HCT116 (cell line): ENCODE data around the gene AUTS2. TPM values are rescaled to one million over a fixed set of nuclear protein-coding genes. Genes with fewer than 3 reads are reported as not detected.

Experiments used
- ATAC-seq: fragments of 200-7000 bp; cut with Tn5 transposase; 2 replicates; pipeline ENCODE4 v1.9.1; 2020; ENCODE audit warnings: mild to moderate bottlenecking, moderate library complexity
- BruUV-seq: library from RNA; stranded (reverse); fragments of 400-500 nt; replicated peaks from 2 replicates; lab custom pipeline; 2021; lab: Mats Ljungman, UMichigan
- CTCF ChIA-PET: fragments of 300-600 bp; sonication (Branson Sonifier 250); formaldehyde crosslinking; loops from one replicate; lab custom pipeline; 2021; ENCODE audit warnings: antibody characterized with exemption; lab: Charles Lee
- POLR2A ChIA-PET: fragments of 300-600, 350-600 bp; sonication (Branson Sonifier 250); formaldehyde crosslinking; loops from one replicate; lab custom pipeline; 2021; ENCODE audit warnings: antibody characterized with exemption; lab: Charles Lee
- RAD21 ChIA-PET, 2 experiments: fragments of 300-600 bp; sonication (Branson Sonifier 250); formaldehyde crosslinking; loops; one replicate each; lab custom pipeline; 2023; ENCODE audit warnings: low total read pairs in 2 of 2; ENCODE audit not compliant: uncharacterized antibody in 2 of 2, unreplicated experiment in 2 of 2, low non-redundant PET in 1 of 2; lab: Charles Lee
- DNase-seq: peaks from one replicate; pipeline ENCODE4 v3.0.0-alpha.2; 2010; ENCODE audit warnings: low read depth, low spot score
- H2AFZ ChIP-seq: fragments of 200-600 bp; shearing (Covaris generic), sonication (generic); 2 replicates; pipeline ENCODE4 v1.6.1; 2017; ENCODE audit warnings: low read depth, mixed run types, mixed read lengths, antibody characterized with exemption, low read length; ENCODE audit not compliant: poor library complexity, severe bottlenecking
- H3K27ac ChIP-seq: 2 replicates; pipeline ENCODE4 v1.5.1; 2012; ENCODE audit warnings: low read depth, low read length
- H3K27me3 ChIP-seq: fragments of 200-600 bp; sonication (generic); 2 replicates; pipeline ENCODE4 v1.6.1; 2016; ENCODE audit warnings: mixed run types, low read length, mixed read lengths; ENCODE audit not compliant: insufficient read depth
- H3K36me3 ChIP-seq, 2 experiments: fragments of 200-500 bp in 1 of 2; fragments of 200-600 bp in 1 of 2; sonication (Bioruptor generic) in 1 of 2; sonication (generic) in 1 of 2; 2 replicates each; pipeline versions ENCODE4 v1.5.1 to v1.6.1; 2014 to 2016; ENCODE audit warnings: low read length in 2 of 2, inconsistent platforms in 1 of 2, mixed read lengths in 1 of 2, mixed run types in 1 of 2; ENCODE audit not compliant: insufficient read depth in 2 of 2, control insufficient read depth in 1 of 2
- H3K4me1 ChIP-seq, 2 experiments: fragments of 200-600 bp in 1 of 2; sonication (generic) in 1 of 2; 2 replicates each; pipeline versions ENCODE4 v1.5.1 to v1.6.1; 2012 to 2017; ENCODE audit warnings: low read length in 2 of 2, inconsistent platforms in 1 of 2, mild to moderate bottlenecking in 1 of 2, mixed read lengths in 1 of 2, mixed run types in 1 of 2, moderate library complexity in 1 of 2; ENCODE audit not compliant: insufficient read depth in 2 of 2, control insufficient read depth in 1 of 2
- H3K4me2 ChIP-seq: fragments of 200-600 bp; sonication (generic); 2 replicates; pipeline ENCODE4 v1.6.1; 2017; ENCODE audit warnings: mixed run types, low read length, mixed read lengths
- H3K4me3 ChIP-seq, 2 experiments: fragments of 200-600 bp in 1 of 2; sonication (generic) in 1 of 2; replicated peaks in 1 of 2; 2 replicates each; pipeline ENCODE4 v1.5.1; 2011 to 2016; ENCODE audit warnings: low read length in 2 of 2, control low read depth in 1 of 2, low read depth in 1 of 2, mild to moderate bottlenecking in 1 of 2, mixed read lengths in 1 of 2, mixed run types in 1 of 2
- H3K79me2 ChIP-seq: fragments of 200-600 bp; sonication (generic); 2 replicates; pipeline ENCODE4 v1.6.1; 2017; ENCODE audit warnings: mild to moderate bottlenecking, mixed run types, low read length, moderate library complexity, mixed read lengths; ENCODE audit not compliant: insufficient read depth
- H3K9ac ChIP-seq: fragments of 200-600 bp; sonication (generic); 2 replicates; pipeline ENCODE4 v1.6.1; 2016; ENCODE audit warnings: low read length, mixed read lengths
- H3K9me2 ChIP-seq: fragments of 200-600 bp; sonication (generic), shearing (Covaris generic); 2 replicates; pipeline ENCODE4 v1.6.1; 2017; ENCODE audit warnings: mixed run types, mild to moderate bottlenecking, moderate library complexity; ENCODE audit not compliant: insufficient read depth
- H3K9me3 ChIP-seq, 2 experiments: fragments of 200-500 bp in 1 of 2; fragments of 200-600 bp in 1 of 2; sonication (Bioruptor generic) in 1 of 2; sonication (generic) in 1 of 2; 2 replicates each; pipeline ENCODE4 v1.6.1; 2014 to 2017; ENCODE audit warnings: low read length in 2 of 2, mixed read lengths in 2 of 2, inconsistent platforms in 1 of 2, low read depth in 1 of 2, mild to moderate bottlenecking in 1 of 2, mixed run types in 1 of 2, moderate library complexity in 1 of 2; ENCODE audit not compliant: control insufficient read depth in 1 of 2, insufficient read depth in 1 of 2
- H4K20me1 ChIP-seq: fragments of 200-600 bp; sonication (generic), shearing (Covaris generic); 2 replicates; pipeline ENCODE4 v1.6.1; 2017; ENCODE audit warnings: mixed run types, mild to moderate bottlenecking, moderate library complexity; ENCODE audit not compliant: insufficient read depth
- CBX3 ChIP-seq: IDR thresholded peaks from 2 replicates; pipeline ENCODE4 v1.6.1; 2012; ENCODE audit warnings: low read depth
- CEBPB ChIP-seq: IDR thresholded peaks from 2 replicates; pipeline ENCODE4 v1.6.1; 2012; ENCODE audit warnings: low read depth
- CTCF ChIP-seq, 3 experiments: fragments of 200-600 bp in 1 of 3; sonication (generic) in 1 of 3; IDR thresholded peaks in 2 of 3; conservative IDR thresholded peaks in 1 of 3; 2 replicates each; pipeline ENCODE4 v1.5.1; 2012 to 2017; ENCODE audit warnings: low read depth in 2 of 3, low read length in 2 of 3, antibody characterized with exemption in 1 of 3, borderline replicate concordance in 1 of 3, control low read depth in 1 of 3, mild to moderate bottlenecking in 1 of 3, mixed read lengths in 1 of 3, mixed run types in 1 of 3, moderate library complexity in 1 of 3; ENCODE audit not compliant: insufficient read depth in 1 of 3
- EGR1 ChIP-seq: IDR thresholded peaks from 2 replicates; pipeline ENCODE4 v1.6.1; 2012; ENCODE audit warnings: low read depth
- ELF1 ChIP-seq: IDR thresholded peaks from 2 replicates; pipeline ENCODE4 v1.6.1; 2012; ENCODE audit warnings: low read depth, borderline replicate concordance
- EZH2 ChIP-seq: fragments of 200-600 bp; sonication (generic); IDR thresholded peaks from 2 replicates; pipeline ENCODE4 v1.6.1; 2017; ENCODE audit warnings: antibody characterized with exemption, mixed run types
- FOSL1 ChIP-seq: IDR thresholded peaks from 2 replicates; pipeline ENCODE4 v1.6.1; 2012; ENCODE audit warnings: low read depth
- JUND ChIP-seq: IDR thresholded peaks from 2 replicates; pipeline ENCODE4 v1.6.1; 2012
- MAX ChIP-seq: IDR thresholded peaks from 2 replicates; pipeline ENCODE4 v1.6.1; 2012
- POLR2AphosphoS5 ChIP-seq: IDR thresholded peaks from 2 replicates; pipeline ENCODE4 v1.6.1; 2011; ENCODE audit warnings: mild to moderate bottlenecking, low read depth, low read length, moderate library complexity
- RAD21 ChIP-seq: IDR thresholded peaks from 2 replicates; pipeline ENCODE4 v1.6.1; 2012; ENCODE audit warnings: low read depth, mild to moderate bottlenecking
- SP1 ChIP-seq: IDR thresholded peaks from 2 replicates; pipeline ENCODE4 v1.6.1; 2012; ENCODE audit warnings: low read depth
- YY1 ChIP-seq: IDR thresholded peaks from 2 replicates; pipeline ENCODE4 v1.6.1; 2011; ENCODE audit warnings: low read length, low read depth, moderate library complexity, mild to moderate bottlenecking; ENCODE audit not compliant: insufficient replicate concordance; ENCODE audit errors: extremely low read depth
- ZBTB33 ChIP-seq: IDR thresholded peaks from 2 replicates; pipeline ENCODE4 v1.6.1; 2011; ENCODE audit warnings: mild to moderate bottlenecking, low read length, moderate library complexity; ENCODE audit not compliant: insufficient replicate concordance; ENCODE audit errors: extremely low read depth
- ZFX ChIP-seq: fragments of 450-650 bp; IDR thresholded peaks from 2 replicates; pipeline ENCODE4 v1.6.1; 2017
- intact Hi-C: fragments of 100-400 bp; cut with micrococcal nuclease; formaldehyde crosslinking; loops from 2 replicates; pipeline ENCODE4 v1.10.0; 2022
- total RNA-seq: library from RNA; stranded (reverse); gene quantifications from one replicate; pipeline ENCODE4 v1.2.1, GENCODE V29; 2021; ENCODE audit not compliant: unreplicated experiment

The AUTS2 gene
- total RNA-seq, 1 experiment from 2014 or later: 0.93 TPM

GRCh38 chr7:70797109-70797514 lies 1198.8 kb downstream of the AUTS2 start:
- BruUV-seq: no TSS peak
- Histone ChIP-seq H4K20me1 (no peaks in the 10 kb centered on the region), H3K9me3 (peaks cover 5 to 17% of the 10 kb centered on the region in 2 experiments; a peak in 2 of 4 replicates), H3K4me1 (no peaks in the 10 kb centered on the region), H2AFZ (no peak overlapping the region), H3K9ac (no peak overlapping the region), H3K27ac (no peak overlapping the region), H3K4me2 (no peak overlapping the region), H3K4me3 (no peak overlapping the region), H3K9me2 (no peaks in the 10 kb centered on the region), H3K79me2 (no peaks in the 10 kb centered on the region), H3K36me3 (no peaks in the 10 kb centered on the region), H3K27me3 (no peaks in the 10 kb centered on the region)
- TF ChIP-seq SP1 (no peak), CEBPB (no peak), YY1 (no peak), CBX3 (no peak), JUND (no peak), CTCF (IDR thresholded peaks at IDR 0.05 in 2 of 3, conservative IDR thresholded peaks at IDR 0.05 in 1 of 3; ENCODE audit: borderline replicate concordance in 1 of 3, insufficient read depth in 1 of 3, low read depth in 2 of 3, low read length in 2 of 3) (no peak), EZH2 (no peak), FOSL1 (no peak), POLR2AphosphoS5 (no peak), RAD21 (no peak), MAX (no peak), ZFX (no peak), EGR1 (no peak), ELF1 (no peak), ZBTB33 (no peak)
- intact Hi-C loops: no loop called here
- no peak for DNase-seq
- ChIA-PET POLR2A (no interaction called here), CTCF (no interaction called here), RAD21 (no interaction called here)
- ATAC-seq: no peak
